GM23248 (cell line): ENCODE results near the gene DOK7.

Experiments
- EZH2 ChIP-seq: fragments of 200-600 bp; sonication (generic); IDR thresholded peaks from 2 replicates; pipeline ENCODE4 v1.6.1; 2018; ENCODE audit warnings: antibody characterized with exemption, mild to moderate bottlenecking; ENCODE audit not compliant: insufficient read depth, poor library complexity, severe bottlenecking
- EZH2phosphoT487 ChIP-seq: fragments of 200-600 bp; sonication (generic); IDR thresholded peaks from 2 replicates; pipeline ENCODE4 v1.6.1; 2018; ENCODE audit warnings: antibody characterized with exemption, moderate library complexity, mild to moderate bottlenecking, low read depth; ENCODE audit not compliant: insufficient read depth

DNA sequence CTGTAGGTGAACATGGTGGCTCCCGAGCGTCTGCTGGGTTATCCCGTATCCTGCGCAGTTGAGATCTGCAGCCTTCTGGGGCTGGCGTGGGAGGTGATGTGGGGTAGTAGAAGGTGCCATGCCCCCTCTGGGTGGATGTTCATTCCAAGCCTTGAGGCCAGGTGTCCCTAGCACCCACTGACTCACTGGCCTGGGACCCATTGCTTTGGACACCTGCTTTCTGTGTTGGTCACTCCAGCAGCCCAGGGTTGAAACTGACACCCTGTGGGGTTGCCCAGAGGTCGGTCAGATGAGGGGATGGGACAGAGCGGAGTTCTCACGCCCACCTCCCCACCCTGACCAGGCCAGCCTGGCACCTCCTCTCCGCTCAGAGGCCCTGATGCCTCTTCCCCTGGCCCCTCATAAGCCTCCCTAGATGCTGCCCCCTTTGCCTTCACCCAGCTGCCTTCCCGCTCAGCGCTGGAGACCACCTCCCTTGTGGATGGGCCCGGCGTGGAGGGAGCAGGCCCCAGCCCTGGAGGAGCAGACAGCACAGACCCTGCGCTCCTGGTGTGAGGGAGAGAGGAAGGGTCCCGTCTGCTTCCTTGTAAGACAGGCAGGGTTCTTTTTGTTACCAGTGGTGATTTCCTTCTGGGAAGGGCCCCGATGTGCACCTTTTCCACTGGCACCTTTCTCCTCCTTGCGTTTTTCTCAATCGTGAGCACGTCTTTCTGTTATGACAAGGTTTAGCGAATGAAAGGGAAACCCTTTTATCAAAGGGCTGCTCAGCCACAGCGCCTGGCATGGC, 2.0 kb downstream of the DOK7 start:
- TF ChIP-seq EZH2 (no peak), EZH2phosphoT487 (no peak)
